Brain microvascular endothelial cell (primary cell): ENCODE results near the gene ADSS2.
A peak's percentile ranks its signal among the peaks of the same experiment; 100 is the strongest.

ENCODE experiments used
- DNase-seq: peaks from one replicate; pipeline ENCODE4 v3.0.0-alpha.2; 2020
- H3K27ac ChIP-seq: fragments of 250-450 bp; sonication (Bioruptor Pico); 2 replicates; pipeline ENCODE4 v1.5.1; 2020; ENCODE audit warnings: mild to moderate bottlenecking, moderate library complexity
- H3K27me3 ChIP-seq: fragments of 250-450 bp; sonication (Bioruptor Pico); replicated peaks from 2 replicates; pipeline ENCODE4 v1.5.1; 2020; ENCODE audit warnings: mild to moderate bottlenecking
- H3K36me3 ChIP-seq: fragments of 250-450 bp; sonication (Bioruptor Pico); replicated peaks from 2 replicates; pipeline ENCODE4 v1.5.1; 2020; ENCODE audit warnings: mild to moderate bottlenecking
- H3K4me3 ChIP-seq: 2 replicates; pipeline ENCODE4 v1.5.1; 2011; ENCODE audit warnings: low read depth, mild to moderate bottlenecking, control low read depth, low read length, moderate library complexity
- in situ Hi-C: cut with HindIII; loops from 2 replicates; pipeline ENCODE4 v1.10.0; 2017; ENCODE audit warnings: low sequenced_read_pairs, low pct_ligation_motif_present
- TF ChIP-seq, protein P1 (sequence below): IDR thresholded peaks from 2 replicates; pipeline ENCODE4 v1.5.1; 2011; ENCODE audit warnings: low read depth, mild to moderate bottlenecking, moderate library complexity, low read length, control low read depth, inconsistent platforms; ENCODE audit errors: missing control alignments

ADSS2 gene

DNA sequence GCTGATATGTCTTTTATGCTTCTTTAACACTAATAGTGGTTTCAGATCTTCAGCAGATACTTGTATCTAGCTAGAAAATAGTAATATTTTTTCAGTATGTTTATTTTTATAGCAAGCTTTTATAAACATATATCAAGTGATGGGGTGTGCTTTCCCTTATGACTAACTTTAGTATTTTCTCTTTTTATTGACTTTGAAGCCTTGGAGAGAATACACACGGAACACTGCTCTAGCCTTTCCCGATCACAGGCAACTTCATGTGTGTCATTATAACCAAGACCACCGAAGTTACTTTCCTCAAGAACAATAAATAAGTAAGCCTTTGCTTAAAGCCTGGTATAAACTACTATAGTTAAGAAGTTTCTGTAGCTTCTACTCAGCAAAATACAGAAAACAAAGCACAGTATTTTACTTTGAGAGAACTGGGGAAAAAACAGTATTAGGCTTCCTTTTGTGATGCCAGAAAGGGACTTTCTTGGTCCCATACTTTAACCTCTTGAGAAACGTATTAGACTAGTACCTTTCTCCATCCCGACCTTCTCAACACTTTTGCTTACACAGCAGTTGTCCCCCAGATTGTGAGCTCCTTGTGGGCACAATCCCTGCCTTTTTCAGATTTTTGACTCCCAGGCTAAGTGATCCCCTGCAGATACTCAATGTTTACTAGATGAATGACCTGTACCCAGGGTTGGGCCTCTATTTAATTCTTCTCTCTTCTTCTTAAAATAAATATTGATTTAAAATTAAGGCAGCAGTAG is 3.3 kb downstream of the ADSS2 start:
- Histone ChIP-seq H3K36me3 (no peaks in the 10 kb centered on the region), H3K27ac (peak overlapping the region; percentile 25), H3K27me3 (no peaks in the 10 kb centered on the region), H3K4me3 (peak overlapping the region; percentile 22)
- DNase-seq, result no peak
- in situ Hi-C loops, result no loop called here
- TF ChIP-seq, protein P1, sequence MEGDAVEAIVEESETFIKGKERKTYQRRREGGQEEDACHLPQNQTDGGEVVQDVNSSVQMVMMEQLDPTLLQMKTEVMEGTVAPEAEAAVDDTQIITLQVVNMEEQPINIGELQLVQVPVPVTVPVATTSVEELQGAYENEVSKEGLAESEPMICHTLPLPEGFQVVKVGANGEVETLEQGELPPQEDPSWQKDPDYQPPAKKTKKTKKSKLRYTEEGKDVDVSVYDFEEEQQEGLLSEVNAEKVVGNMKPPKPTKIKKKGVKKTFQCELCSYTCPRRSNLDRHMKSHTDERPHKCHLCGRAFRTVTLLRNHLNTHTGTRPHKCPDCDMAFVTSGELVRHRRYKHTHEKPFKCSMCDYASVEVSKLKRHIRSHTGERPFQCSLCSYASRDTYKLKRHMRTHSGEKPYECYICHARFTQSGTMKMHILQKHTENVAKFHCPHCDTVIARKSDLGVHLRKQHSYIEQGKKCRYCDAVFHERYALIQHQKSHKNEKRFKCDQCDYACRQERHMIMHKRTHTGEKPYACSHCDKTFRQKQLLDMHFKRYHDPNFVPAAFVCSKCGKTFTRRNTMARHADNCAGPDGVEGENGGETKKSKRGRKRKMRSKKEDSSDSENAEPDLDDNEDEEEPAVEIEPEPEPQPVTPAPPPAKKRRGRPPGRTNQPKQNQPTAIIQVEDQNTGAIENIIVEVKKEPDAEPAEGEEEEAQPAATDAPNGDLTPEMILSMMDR, result no peak

DNA sequence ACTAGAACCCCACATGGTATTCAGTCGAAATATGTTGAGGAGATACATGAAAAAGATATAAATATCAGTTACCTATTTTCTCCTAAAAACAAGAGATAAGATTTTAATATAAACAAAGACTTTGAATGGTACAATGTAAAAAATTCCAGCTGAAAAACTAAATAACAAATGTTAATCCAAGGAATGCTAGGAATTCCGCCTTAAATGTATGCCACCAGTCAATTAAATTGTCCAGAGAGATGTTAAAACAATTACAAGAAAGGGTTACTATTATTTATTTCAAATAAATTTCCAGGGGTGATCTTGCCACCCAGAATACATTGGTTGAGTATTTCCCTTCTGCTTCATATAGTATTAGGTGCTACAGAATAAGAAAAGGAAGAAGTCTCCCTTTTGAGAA is 4.2 kb downstream of the ADSS2 start:
- Histone ChIP-seq H3K36me3 (no peaks in the 10 kb centered on the region), H3K27ac (no peak overlapping the region), H3K4me3 (no peak overlapping the region), H3K27me3 (no peaks in the 10 kb centered on the region)
- in situ Hi-C loops, result no loop called here
- no peak for DNase-seq
- TF ChIP-seq, protein P1, result no peak

DNA sequence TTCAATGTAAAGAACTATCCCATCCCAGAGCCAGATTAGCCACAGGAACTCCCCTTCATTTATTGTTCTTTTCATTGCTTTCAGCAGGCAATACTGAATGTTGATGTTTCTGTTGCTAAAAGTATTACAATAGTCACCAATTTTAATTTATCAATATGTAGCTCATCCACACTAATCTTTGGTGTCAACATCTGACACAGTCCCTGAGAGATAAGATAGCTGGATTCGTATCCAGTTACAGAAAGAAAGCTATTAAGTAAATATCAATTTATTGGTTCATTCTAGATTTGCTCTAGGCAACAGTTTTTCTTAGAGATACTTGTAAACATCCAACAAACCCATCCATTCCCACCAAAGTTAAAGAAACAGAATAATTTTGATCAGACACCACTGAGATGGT is 4.7 kb downstream of the ADSS2 start:
- TF ChIP-seq, protein P1, result no peak
- no peak overlapping the region for H3K27ac ChIP-seq
- no peak overlapping the region for H3K4me3 ChIP-seq
- no peaks in the 10 kb centered on the region for H3K36me3 ChIP-seq
- in situ Hi-C loops, result no loop called here
- no peak for DNase-seq
- H3K27me3 ChIP-seq, result no peaks in the 10 kb centered on the region

DNA sequence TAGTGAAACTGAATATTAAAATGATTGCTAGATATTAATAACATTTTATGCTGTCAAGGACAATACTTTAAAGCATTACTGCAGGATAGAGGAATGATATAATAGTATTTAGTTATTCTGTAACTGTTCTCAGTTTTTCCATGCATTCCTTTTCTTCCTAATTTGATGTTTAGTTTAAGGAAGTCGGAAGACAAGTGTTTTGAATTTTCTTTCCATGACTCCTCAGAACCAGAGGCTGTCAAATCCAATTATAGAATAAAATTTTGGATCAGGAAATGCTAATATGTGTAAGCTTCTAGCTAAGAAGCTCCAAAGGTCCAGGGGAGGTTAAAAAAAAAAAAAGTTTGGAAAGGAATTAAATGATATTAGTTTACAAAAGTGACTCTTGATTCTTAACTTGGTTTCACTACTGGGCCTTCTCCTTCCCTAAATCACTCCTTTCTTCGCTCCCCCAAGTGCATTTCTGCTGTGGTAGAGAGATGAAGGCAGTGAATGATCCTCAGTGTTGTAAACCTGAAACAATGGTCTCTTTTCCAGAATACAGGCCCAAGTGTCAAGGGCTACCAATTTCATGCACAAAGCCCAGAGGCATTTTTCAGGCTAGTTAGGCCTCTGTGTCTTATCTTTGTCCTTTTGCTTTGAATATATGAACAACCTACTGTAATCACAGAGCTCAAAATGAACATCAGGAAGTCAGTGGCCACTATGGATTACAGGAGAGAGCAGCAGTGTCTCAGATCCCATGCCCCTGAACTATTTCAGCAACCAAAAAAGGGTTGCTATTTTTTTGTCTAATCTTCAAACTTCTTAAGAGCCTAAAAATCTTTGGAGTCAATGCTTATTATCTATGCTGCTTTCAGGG is 6.2 kb downstream of the ADSS2 start:
- no peaks in the 10 kb centered on the region for H3K27me3 ChIP-seq
- no peak overlapping the region for H3K27ac ChIP-seq
- no peak overlapping the region for H3K4me3 ChIP-seq
- H3K36me3 ChIP-seq, result no peaks in the 10 kb centered on the region
- in situ Hi-C loops, result no loop called here
- DNase-seq, result no peak
- TF ChIP-seq, protein P1, result no peak

DNA sequence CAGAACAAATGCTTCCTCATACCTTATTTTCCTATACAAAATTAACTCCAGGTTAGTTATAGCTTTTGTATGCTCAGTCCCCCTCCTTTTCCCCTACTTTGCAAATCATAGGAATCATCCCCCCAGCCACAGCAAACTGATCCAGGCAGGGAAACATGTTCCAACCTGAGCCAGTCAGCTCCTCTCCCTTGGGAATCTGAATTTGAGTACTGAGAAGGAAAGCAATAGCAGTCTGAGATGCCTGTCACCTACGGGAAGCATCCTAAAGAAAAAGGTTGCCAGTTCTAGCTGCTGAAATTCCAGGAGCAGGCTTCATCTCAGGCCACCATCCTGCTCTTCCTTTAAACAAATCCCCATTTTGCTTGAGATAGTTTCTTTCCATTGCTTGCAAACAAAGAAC is 6.9 kb downstream of the ADSS2 start:
- Histone ChIP-seq H3K36me3 (no peaks in the 10 kb centered on the region), H3K27ac (no peak overlapping the region), H3K27me3 (no peaks in the 10 kb centered on the region), H3K4me3 (no peak overlapping the region)
- DNase-seq, result no peak
- TF ChIP-seq, protein P1, result no peak
- in situ Hi-C loops, result no loop called here
